ENCODE results near the gene MYADML2. TPM values are rescaled to one million over a fixed set of nuclear protein-coding genes. Genes with fewer than 3 reads are reported as not detected.

Gene MYADML2
- total RNA-seq, 1 experiment from 2014 or later, result 0.46 TPM

GRCh38 chr17:81983639-81984373, 36.8 kb upstream of the MYADML2 start:
- Mint-ChIP-seq H3K4me3 (no peak overlapping the region), H3K36me3 (peaks cover 29% of the 10 kb centered on the region), H3K27ac (no peak overlapping the region), H3K27me3 (ENCODE audit: low read depth) (no peaks in the 10 kb centered on the region), H3K9me3 (no peaks in the 10 kb centered on the region), H3K4me1 (0 out of 2 replicates have a peak, but pooled peaks cover under 1% of the 10 kb centered on the region)
- ATAC-seq, result no peak
- DNase-seq (ENCODE audit: low spot score), result no peak
- TF ChIP-seq IRF1 (CRISPR knock-in tag; IDR thresholded peaks at IDR 0.05), result no peak
- no peak for TF ChIP-seq CREB1 (CRISPR knock-in tag; IDR thresholded peaks at IDR 0.05)
- TF ChIP-seq JAZF1 (CRISPR knock-in tag; IDR thresholded peaks at IDR 0.05), result no peak
- TF ChIP-seq FOXJ3 (CRISPR knock-in tag; IDR thresholded peaks at IDR 0.05; ENCODE audit: borderline replicate concordance), result no peak
- no peak for TF ChIP-seq PREB (CRISPR knock-in tag; IDR thresholded peaks at IDR 0.05; ENCODE audit: borderline replicate concordance)
- TF ChIP-seq NR3C1 (CRISPR knock-in tag; conservative IDR thresholded peaks at IDR 0.05; ENCODE audit: low read depth), result no peak
- CTCF ChIA-PET, result interaction anchor here (0.6 to 2.0 kb wide), 5 partner anchors 12 to 249 kb away, joined by 3 to 7 read pairs (median 3); partner anchors contain the start of gene RAC3
- POLR2A ChIA-PET, result interaction anchor here (0.5 to 0.7 kb wide), 2 partner anchors 9 to 129 kb away, joined by 3 read pairs; no protein-coding TSS in a partner anchor

- H3K27ac Mint-ChIP-seq, result no peak overlapping the region
These were observed 36.1 kb upstream of the MYADML2 start for GRCh38 chr17:81983011-81983638.

More at GRCh38 chr17:81983011-81983638, 36.1 kb upstream of the MYADML2 start:
- no peak overlapping the region for H3K4me3 Mint-ChIP-seq
- POLR2A ChIA-PET, result no interaction called here
- TF ChIP-seq ZNF281 (CRISPR knock-in tag; IDR thresholded peaks at IDR 0.05) (no peak), NR2C2 (CRISPR knock-in tag; IDR thresholded peaks at IDR 0.05) (no peak), CREM (CRISPR knock-in tag; IDR thresholded peaks at IDR 0.05) (no peak), GABPB1 (CRISPR knock-in tag; IDR thresholded peaks at IDR 0.05) (no peak), PRDM15 (CRISPR knock-in tag; IDR thresholded peaks at IDR 0.05) (0 out of 2 replicates have a peak, but pooled peaks have one; percentile 13), ERG (CRISPR knock-in tag; IDR thresholded peaks at IDR 0.05) (no peak), ZNF425 (CRISPR knock-in tag; conservative IDR thresholded peaks at IDR 0.05) (no peak)
- no peaks in the 10 kb centered on the region for H3K27me3 Mint-ChIP-seq (ENCODE audit: low read depth)
- H3K9me3 Mint-ChIP-seq, result no peaks in the 10 kb centered on the region
- ATAC-seq, result no peak
- CTCF ChIA-PET, result interaction anchor here (1.0 to 2.0 kb wide), 3 partner anchors 13 to 171 kb away, joined by 3 to 7 read pairs (median 3); partner anchors contain the start of gene RAC3
- peaks cover 3% of the 10 kb centered on the region; the same call in 1 of the 2 replicates for H3K4me1 Mint-ChIP-seq
- DNase-seq (ENCODE audit: low spot score), result no peak
- H3K36me3 Mint-ChIP-seq, result peaks cover 29% of the 10 kb centered on the region
